HG03575 (cell line): ENCODE measurements around the gene PPP2CA.
"Not testable (repeated sequence)": the region's sequence is repeated elsewhere in the genome, so short reads cannot be mapped to it uniquely, and the experiment has no call there.

Experiments used
- ATAC-seq: cut with Tn5 transposase; IDR thresholded peaks from one replicate; pipeline ENCODE4 v1.9.1; 2021; ENCODE audit not compliant: unreplicated experiment, insufficient number of reproducible peaks, low FRiP score; ENCODE audit errors: extremely low read depth

Gene PPP2CA

GRCh38 chr5:134161513-134162395 lies 64.1 kb downstream of the PPP2CA start:
- no peak for ATAC-seq

GRCh38 chr5:134153657-134154056 lies 72.2 kb downstream of the PPP2CA start:
- ATAC-seq: no peak

GRCh38 chr5:134153241-134153640 lies 72.6 kb downstream of the PPP2CA start:
- no peak for ATAC-seq

- ATAC-seq: not testable (repeated sequence)
Observed at GRCh38 chr5:134152173-134152832, 73.6 kb downstream of the PPP2CA start.

GRCh38 chr5:134151723-134152122 lies 74.2 kb downstream of the PPP2CA start:
- ATAC-seq: no peak

GRCh38 chr5:134149571-134150303 lies 76.1 kb downstream of the PPP2CA start:
- ATAC-seq: no peak

GRCh38 chr5:134148986-134149539 lies 76.8 kb downstream of the PPP2CA start:
- ATAC-seq: no peak

GRCh38 chr5:134148316-134148715 lies 77.6 kb downstream of the PPP2CA start:
- ATAC-seq: no peak

- ATAC-seq: no peak
Observed at GRCh38 chr5:134146651-134147518, 79.0 kb downstream of the PPP2CA start.

GRCh38 chr5:134145779-134146581 lies 79.9 kb downstream of the PPP2CA start:
- no peak for ATAC-seq

GRCh38 chr5:134145041-134145757 lies 80.7 kb downstream of the PPP2CA start:
- no peak for ATAC-seq
